Right atrium auricular region (tissue), 2 donors: Measurements from ENCODE around the gene TOB2. TPM values are rescaled to one million over a fixed set of nuclear protein-coding genes. Genes with fewer than 3 reads are reported as not detected.
A peak's percentile ranks its signal among the peaks of the same experiment; 100 is the strongest.
"Not testable (repeated sequence)": the region's sequence is repeated elsewhere in the genome, so short reads cannot be mapped to it uniquely, and the experiment has no call there.

Experiments
- DNase-seq: peaks from one replicate; pipeline ENCODE4 v3.0.0-alpha.2; 2019; ENCODE audit warnings: low spot score
- H3K27ac ChIP-seq, 2 donors: fragments of 200-600 bp; sonication (generic); 1 replicate in 1 of 2; 2 replicates in 1 of 2; pipeline ENCODE4 v1.5.1; 2016 to 2019
- H3K27me3 ChIP-seq, 2 donors: fragments of 200-600 bp; sonication (generic); one replicate each; pipeline versions ENCODE4 v1.5.1 to v1.6.0; 2017 to 2019
- H3K36me3 ChIP-seq: fragments of 200-600 bp; sonication (generic); one replicate; pipeline ENCODE4 v1.5.1; 2016
- H3K4me1 ChIP-seq, 2 donors: fragments of 200-600 bp; sonication (generic); one replicate each; pipeline versions ENCODE4 v1.5.1 to v1.6.0; 2017 to 2019
- H3K4me3 ChIP-seq, 2 donors: fragments of 200-600 bp; sonication (generic); 1 replicate in 1 of 2; 2 replicates in 1 of 2; pipeline ENCODE4 v1.5.1; 2017 to 2019; ENCODE audit warnings: mild to moderate bottlenecking in 1 of 2, moderate library complexity in 1 of 2
- H3K9me3 ChIP-seq, 2 donors: fragments of 200-600 bp; sonication (generic); one replicate each; pipeline ENCODE4 v1.5.1; 2019
- total RNA-seq, 2 donors: library from RNA; depleted of rRNA; stranded (reverse); fragments of >200 nt; gene quantifications; one replicate each; pipeline ENCODE4 v1.1.0, GENCODE V29; 2016
- TF ChIP-seq, protein P1 (sequence below), 2 donors: fragments of 200-600 bp; sonication (generic); IDR thresholded peaks; one replicate each; pipeline ENCODE4 v1.5.1; 2019; ENCODE audit warnings: antibody characterized with exemption in 2 of 2

Gene TOB2
- total RNA-seq, 2 donors from 2014 or later, result 49.1 to 55.3 TPM

DNA sequence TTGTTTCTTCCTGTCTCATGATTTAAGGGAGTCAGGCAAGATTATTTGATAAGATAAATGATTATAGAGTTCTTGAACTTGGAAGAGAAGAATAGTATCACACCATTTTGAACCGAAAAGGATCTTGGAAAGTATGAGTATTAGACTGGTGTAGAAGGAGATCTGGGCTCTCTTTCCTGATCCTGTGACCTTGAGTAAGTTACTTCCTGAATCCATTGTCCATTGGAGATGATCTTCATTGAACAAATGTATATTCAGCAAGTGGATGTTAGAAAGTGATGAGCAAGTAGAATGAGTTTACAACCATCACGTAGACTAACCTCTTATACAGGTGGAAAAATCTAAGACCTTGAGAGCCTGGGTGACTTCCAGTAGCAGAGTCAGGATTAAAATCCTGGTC lies 24.3 kb upstream of the TOB2 start:
- peak overlapping the region; percentile 95 to 98 for H3K27ac ChIP-seq
- H3K27me3 ChIP-seq, result no peaks in the 10 kb centered on the region
- H3K9me3 ChIP-seq, result no peaks in the 10 kb centered on the region
- no peak for DNase-seq
- H3K36me3 ChIP-seq, result peaks cover 30% of the 10 kb centered on the region
- H3K4me1 ChIP-seq, result peaks cover 0 to 58% of the 10 kb centered on the region in 2 donors
- TF ChIP-seq, protein P1, sequence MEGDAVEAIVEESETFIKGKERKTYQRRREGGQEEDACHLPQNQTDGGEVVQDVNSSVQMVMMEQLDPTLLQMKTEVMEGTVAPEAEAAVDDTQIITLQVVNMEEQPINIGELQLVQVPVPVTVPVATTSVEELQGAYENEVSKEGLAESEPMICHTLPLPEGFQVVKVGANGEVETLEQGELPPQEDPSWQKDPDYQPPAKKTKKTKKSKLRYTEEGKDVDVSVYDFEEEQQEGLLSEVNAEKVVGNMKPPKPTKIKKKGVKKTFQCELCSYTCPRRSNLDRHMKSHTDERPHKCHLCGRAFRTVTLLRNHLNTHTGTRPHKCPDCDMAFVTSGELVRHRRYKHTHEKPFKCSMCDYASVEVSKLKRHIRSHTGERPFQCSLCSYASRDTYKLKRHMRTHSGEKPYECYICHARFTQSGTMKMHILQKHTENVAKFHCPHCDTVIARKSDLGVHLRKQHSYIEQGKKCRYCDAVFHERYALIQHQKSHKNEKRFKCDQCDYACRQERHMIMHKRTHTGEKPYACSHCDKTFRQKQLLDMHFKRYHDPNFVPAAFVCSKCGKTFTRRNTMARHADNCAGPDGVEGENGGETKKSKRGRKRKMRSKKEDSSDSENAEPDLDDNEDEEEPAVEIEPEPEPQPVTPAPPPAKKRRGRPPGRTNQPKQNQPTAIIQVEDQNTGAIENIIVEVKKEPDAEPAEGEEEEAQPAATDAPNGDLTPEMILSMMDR (IDR thresholded peaks at IDR 0.05), result no peak
- peak overlapping the region; percentile 97 to 99 for H3K4me3 ChIP-seq

DNA sequence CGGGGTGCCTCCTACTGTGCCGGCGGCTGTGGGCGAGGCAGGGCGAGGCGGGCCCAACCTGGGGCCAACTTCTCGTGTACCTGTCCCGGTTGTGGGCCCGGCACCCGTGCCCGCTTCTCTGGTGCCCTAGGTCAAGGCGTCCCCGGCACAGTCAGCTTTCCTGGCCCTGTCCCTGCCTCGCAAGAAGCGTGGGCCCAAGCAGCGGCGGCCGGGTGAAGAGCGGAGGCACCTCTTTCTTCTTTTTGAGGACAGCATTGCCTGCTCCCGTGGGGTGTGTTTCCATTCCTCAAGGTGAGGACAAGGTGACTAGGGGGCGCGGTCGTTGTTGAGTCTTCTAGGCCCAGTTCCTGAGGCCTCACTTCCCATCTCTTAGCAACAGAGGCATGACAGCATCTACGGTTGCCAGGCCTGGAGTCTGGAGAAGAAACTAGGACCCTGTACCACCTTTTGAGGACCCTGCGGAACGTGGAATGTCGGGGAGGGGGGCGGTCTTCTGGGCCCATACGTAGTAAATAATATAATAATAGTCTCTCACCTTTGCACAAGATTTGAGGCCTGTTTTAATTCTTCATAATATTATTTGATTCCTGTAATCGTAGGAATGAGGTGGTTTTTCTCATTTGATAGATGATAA lies 22.7 kb upstream of the TOB2 start:
- Histone ChIP-seq H3K27me3 (no peaks in the 10 kb centered on the region), H3K9me3 (no peaks in the 10 kb centered on the region), H3K27ac (peak overlapping the region; percentile 95 to 98), H3K4me1 (peaks cover 0 to 58% of the 10 kb centered on the region in 2 donors), H3K36me3 (peaks cover 45% of the 10 kb centered on the region), H3K4me3 (peak overlapping the region; percentile 97 to 99)
- TF ChIP-seq, protein P1 (IDR thresholded peaks at IDR 0.05), result peak in 1 of 2 donors; percentile 33
- DNase-seq, result no peak

DNA sequence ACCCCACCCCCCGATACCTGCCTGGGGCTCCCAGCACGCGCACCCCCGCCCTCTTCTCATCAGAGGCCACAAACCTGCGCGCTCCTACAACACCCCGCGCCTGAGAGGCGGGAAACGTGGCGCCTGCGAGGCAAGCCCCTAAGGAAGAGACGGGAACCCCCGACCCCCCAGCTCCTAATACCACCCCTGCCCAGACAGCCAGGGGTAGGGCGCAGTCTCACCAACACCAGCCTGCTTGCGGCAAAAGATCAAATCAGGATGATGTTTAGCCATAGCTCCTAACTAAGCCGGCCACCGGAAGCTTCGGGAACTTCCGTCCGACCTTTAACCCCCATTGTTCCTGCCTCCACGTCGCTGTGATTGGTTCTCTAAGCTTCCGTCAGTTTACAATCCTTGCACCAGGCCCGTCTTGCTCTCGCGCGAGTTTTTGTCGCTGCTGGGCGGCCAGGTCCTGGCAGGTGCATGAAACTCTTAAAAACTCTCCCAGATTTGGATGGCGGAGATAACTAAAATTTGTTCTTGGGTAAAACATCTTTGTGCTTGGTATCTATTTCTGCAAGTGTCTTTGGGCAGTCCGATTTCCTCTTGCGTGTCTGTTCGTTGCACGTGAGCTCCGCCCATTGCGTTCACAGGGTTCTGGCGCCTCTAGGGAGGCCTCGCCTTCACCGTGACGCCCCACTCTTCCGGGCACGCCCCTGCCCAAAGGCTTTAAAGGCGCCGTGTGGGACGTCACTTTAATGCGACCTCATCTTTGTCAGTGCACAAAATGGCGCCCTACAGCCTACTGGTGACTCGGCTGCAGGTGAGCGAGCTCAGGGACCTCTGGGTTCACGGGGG lies 22.0 kb upstream of the TOB2 start, which contains the start of the genes ACO2 and PHF5A:
TSS of gene ACO2 (plus strand) at position 737 of the 837 bp plus-strand sequence. CDS start at position 767, 30 bp downstream.
TSS of gene PHF5A (minus strand) at position 312 of the 837 bp plus-strand sequence. CDS start at position 273, 39 bp downstream.
- Histone ChIP-seq H3K27me3 (no peaks in the 10 kb centered on the region), H3K36me3 (peaks cover 53% of the 10 kb centered on the region), H3K9me3 (no peaks in the 10 kb centered on the region), H3K4me3 (peak within 1 kb of the TSS; percentile 97 to 99), H3K4me1 (peaks cover 0 to 52% of the 10 kb centered on the region in 2 donors), H3K27ac (peak within 1 kb of the TSS; percentile 95 to 98)
- TF ChIP-seq, protein P1 (IDR thresholded peaks at IDR 0.05), result no peak
- DNase-seq, result peak; percentile 98

DNA sequence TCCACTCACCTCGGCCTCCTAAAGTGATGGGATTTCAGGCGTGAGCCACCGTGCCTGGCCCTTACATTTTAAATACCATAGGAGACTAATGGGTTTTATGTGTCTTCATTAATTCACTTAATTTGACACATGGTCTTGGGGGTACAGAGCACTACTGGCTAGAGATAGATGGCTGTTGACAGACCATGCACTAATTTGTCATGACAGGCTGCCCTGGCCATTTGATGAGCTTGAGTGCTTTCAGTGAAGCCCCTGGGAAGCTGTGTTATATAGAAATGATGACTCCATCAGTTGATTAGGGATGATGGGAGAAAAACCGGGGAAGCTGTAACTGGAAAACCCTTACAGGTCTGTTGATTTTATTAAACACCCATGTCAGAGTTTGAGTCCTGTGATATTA lies 15.3 kb upstream of the TOB2 start:
- Histone ChIP-seq H3K4me1 (no peaks in the 10 kb centered on the region), H3K36me3 (peaks cover 73% of the 10 kb centered on the region)
- no peak for DNase-seq

DNA sequence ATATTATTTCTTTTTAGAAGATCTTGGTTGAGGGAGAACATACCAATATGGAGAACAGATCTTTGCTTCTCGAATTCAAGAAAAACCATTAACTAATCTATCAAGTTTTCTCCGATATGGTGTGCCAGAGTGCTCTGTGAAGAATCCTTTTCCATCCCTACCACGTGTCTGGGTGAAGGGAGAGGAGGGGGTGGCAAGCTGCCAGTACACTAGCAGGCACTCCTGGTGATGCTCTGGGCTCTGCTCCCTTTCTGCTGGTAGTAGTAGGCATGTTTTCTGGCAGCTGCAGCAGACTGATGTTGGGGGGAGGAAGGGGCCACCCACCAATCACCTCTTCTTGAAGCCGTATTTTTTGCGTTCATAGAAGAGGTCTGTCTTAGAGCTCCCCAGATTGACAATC lies 13.5 kb upstream of the TOB2 start:
- H3K27me3 ChIP-seq, H3K27ac ChIP-seq, H3K9me3 ChIP-seq, H3K4me1 ChIP-seq, H3K4me3 ChIP-seq, DNase-seq: not testable (repeated sequence)
- peaks cover 55% of the 10 kb centered on the region for H3K36me3 ChIP-seq

More for the DNA sequence above, 15.3 kb upstream of the TOB2 start:
- no peak overlapping the region for H3K4me3 ChIP-seq
- no peaks in the 10 kb centered on the region for H3K27me3 ChIP-seq
- TF ChIP-seq, protein P1 (IDR thresholded peaks at IDR 0.05), result no peak
- no peaks in the 10 kb centered on the region for H3K9me3 ChIP-seq
- no peak overlapping the region for H3K27ac ChIP-seq

DNA sequence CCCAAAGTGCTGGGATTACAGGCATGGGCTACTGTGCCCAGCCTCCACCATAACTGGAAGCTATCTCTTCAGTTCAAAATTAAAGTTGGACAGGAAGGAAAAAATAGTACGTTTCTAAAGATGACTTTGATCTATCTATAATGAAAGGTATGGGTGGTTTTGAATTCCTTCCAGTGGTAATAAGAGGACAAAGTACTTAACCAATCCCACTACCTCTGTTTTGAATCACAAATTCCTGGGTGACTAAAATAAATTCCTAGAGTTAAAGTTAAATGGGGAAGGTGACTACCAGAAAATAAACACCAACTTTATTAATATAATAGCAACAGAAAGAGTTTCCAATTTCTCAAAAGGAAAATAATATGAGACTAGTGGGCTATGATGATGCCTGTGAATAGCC lies 12.8 kb upstream of the TOB2 start:
- no peak overlapping the region for H3K27ac ChIP-seq
- H3K9me3 ChIP-seq, result no peaks in the 10 kb centered on the region
- no peaks in the 10 kb centered on the region for H3K4me1 ChIP-seq
- TF ChIP-seq, protein P1 (IDR thresholded peaks at IDR 0.05), result no peak
- H3K4me3 ChIP-seq, result no peak overlapping the region
- DNase-seq, result no peak
- H3K27me3 ChIP-seq, result no peaks in the 10 kb centered on the region
- H3K36me3 ChIP-seq, result peaks cover 48% of the 10 kb centered on the region
